Lung (tissue), 12 donors: ENCODE data around the gene POR. TPM values are rescaled to one million over a fixed set of nuclear protein-coding genes. Genes with fewer than 3 reads are reported as not detected.
"Not testable (repeated sequence)": the region's sequence is repeated elsewhere in the genome, so short reads cannot be mapped to it uniquely, and the experiment has no call there.

Source experiments
- ATAC-seq: fragments of 200-7000 bp; cut with Tn5 transposase; one replicate; pipeline ENCODE4 v1.9.1; 2020; ENCODE audit warnings: moderate number of reproducible peaks; ENCODE audit not compliant: insufficient read depth, low FRiP score
- DNase-seq, 3 donors: peaks; one replicate each; pipeline ENCODE4 v3.0.0-alpha.2; 2013 to 2017
- H3K27ac ChIP-seq, 2 donors: one replicate each; pipeline ENCODE4 v1.5.1; 2013; ENCODE audit warnings: mild to moderate bottlenecking in 2 of 2, moderate library complexity in 2 of 2, control low read depth in 1 of 2, inconsistent platforms in 1 of 2, low read depth in 1 of 2, low read length in 1 of 2
- H3K27me3 ChIP-seq, 3 donors: one replicate each; pipeline ENCODE4 v1.5.1; 2013; ENCODE audit warnings: low read length in 2 of 3; ENCODE audit not compliant: control insufficient read depth in 3 of 3, insufficient read depth in 3 of 3
- H3K36me3 ChIP-seq, 4 donors: one replicate each; pipeline ENCODE4 v1.5.1; 2013; ENCODE audit warnings: low read length in 4 of 4, mild to moderate bottlenecking in 1 of 4, moderate library complexity in 1 of 4; ENCODE audit not compliant: control insufficient read depth in 4 of 4, insufficient read depth in 4 of 4
- H3K4me1 ChIP-seq, 5 donors: one replicate each; pipeline ENCODE4 v1.5.1; 2013; ENCODE audit warnings: low read length in 5 of 5, mild to moderate bottlenecking in 2 of 5, moderate library complexity in 1 of 5; ENCODE audit not compliant: control insufficient read depth in 5 of 5, insufficient read depth in 5 of 5
- H3K4me3 ChIP-seq: one replicate; pipeline ENCODE4 v1.5.1; 2013; ENCODE audit warnings: mild to moderate bottlenecking, control low read depth, moderate library complexity
- H3K9ac ChIP-seq, 2 donors: one replicate each; pipeline ENCODE4 v1.5.1; 2013; ENCODE audit warnings: low read length in 2 of 2, control low read depth in 1 of 2; ENCODE audit not compliant: insufficient read depth in 1 of 2
- H3K9me3 ChIP-seq, 4 donors: one replicate each; pipeline ENCODE4 v1.5.1; 2013; ENCODE audit warnings: low read length in 3 of 4, mild to moderate bottlenecking in 1 of 4, moderate library complexity in 1 of 4; ENCODE audit not compliant: control insufficient read depth in 4 of 4, insufficient read depth in 3 of 4
- CTCF ChIP-seq: IDR thresholded peaks from 2 replicates; pipeline ENCODE4 v1.5.1; 2012; ENCODE audit warnings: mild to moderate bottlenecking; ENCODE audit errors: control extremely low read depth, extremely low read depth
- WGBS, 2 donors: extraction: QIAGEN DNeasy Blood & Tissue Kit; methylation state at CpG; one replicate each; pipeline ENCODE4 v1.1.7; 2013; 5-methylcytosine and 5-hydroxymethylcytosine counted together
- polyA plus RNA-seq, 2 donors: library from polyadenylated mRNA; stranded (reverse); fragments of 200-250 nt; gene quantifications; one replicate each; pipeline ENCODE4 v1.2.1, GENCODE V29; 2013
- total RNA-seq, 2 donors: library from RNA; depleted of rRNA in 1 of 2; stranded (reverse); fragments of >200 nt in 1 of 2; gene quantifications; one replicate each; pipeline ENCODE4 v1.2.1, GENCODE V29; 2014 to 2021
- donor health status: control.
- donor health status: control.
- donor health status: Bipolar disorder and iron deficiency.
- donor health status: healthy.
- donor health status: DM: yes; HTN: yes; CAD: no.

The POR gene
- total and polyA plus RNA-seq, 4 donors = 111 to 305 (median 264) TPM

DNA sequence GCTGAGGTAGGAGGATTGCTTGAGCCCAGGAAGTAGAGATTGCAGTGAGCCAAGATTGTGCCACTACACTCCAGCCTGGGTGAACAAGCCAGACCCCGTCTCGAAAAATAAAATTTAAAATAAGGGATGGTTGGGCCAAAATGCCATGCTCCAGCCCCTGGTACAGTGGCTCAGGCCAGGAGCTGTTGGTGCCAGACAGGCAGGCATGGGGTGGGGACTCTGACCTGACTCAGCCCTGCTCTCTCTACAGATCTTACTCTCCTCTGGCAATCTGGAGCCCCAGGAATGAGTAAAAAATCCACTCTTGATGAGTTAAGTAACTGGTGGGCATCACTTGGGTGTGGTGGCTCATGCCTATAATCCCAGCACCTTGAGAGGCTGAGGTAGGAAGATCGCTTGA is 87.9 kb downstream of the POR start:
- no peak overlapping the region for H3K9ac ChIP-seq
- H3K9me3 ChIP-seq = peaks cover 0 to 1% (median 0%) of the 10 kb centered on the region in 4 donors
- WGBS, 2 donors = 95 to 97% methylated on average over 3 of the region's 3 CpGs
- no peak for TF ChIP-seq CTCF
- DNase-seq (no peak), ATAC-seq (no peak)
- H3K27ac ChIP-seq = no peak overlapping the region
- peaks cover 4 to 27% (median 11%) of the 10 kb centered on the region in 4 donors for H3K36me3 ChIP-seq
- H3K4me3 ChIP-seq = no peak overlapping the region
- no peaks in the 10 kb centered on the region for H3K27me3 ChIP-seq
- no peaks in the 10 kb centered on the region for H3K4me1 ChIP-seq

- WGBS, 2 donors = 97% methylated on average over 10 of the region's 10 CpGs
- no peak for TF ChIP-seq CTCF
- no peaks in the 10 kb centered on the region for H3K4me1 ChIP-seq
- no peak for DNase-seq
- no peak for ATAC-seq
- no peak overlapping the region for H3K27ac ChIP-seq
- peaks cover 0 to 1% (median 0%) of the 10 kb centered on the region in 4 donors for H3K9me3 ChIP-seq
- no peaks in the 10 kb centered on the region for H3K27me3 ChIP-seq
- H3K36me3 ChIP-seq = peaks cover 4 to 27% (median 10%) of the 10 kb centered on the region in 4 donors
- no peak overlapping the region for H3K4me3 ChIP-seq
- H3K9ac ChIP-seq = no peak overlapping the region
Observed at GRCh38 chr7:76003351-76003750, 88.4 kb downstream of the POR start.

DNA sequence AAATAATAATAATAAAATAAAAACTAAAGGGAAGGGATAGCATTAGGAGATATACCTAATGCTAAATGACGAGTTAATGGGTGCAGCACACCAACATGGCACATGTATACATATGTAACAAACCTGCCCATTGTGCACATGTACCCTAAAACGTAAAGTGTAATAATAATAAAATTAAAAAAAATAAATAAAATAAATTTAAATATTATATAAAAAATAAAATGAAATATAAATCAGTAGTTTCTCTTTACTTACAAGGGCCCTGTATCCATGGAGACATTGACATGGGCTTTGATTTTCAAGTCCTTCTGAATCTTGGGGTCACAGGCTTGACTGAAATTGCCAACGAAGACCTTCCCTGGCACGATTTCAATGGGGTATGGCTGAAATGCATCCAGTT is 90.0 kb downstream of the POR start:
- peaks cover 4 to 27% (median 7%) of the 10 kb centered on the region in 4 donors for H3K36me3 ChIP-seq
- not testable (repeated sequence) for ATAC-seq, H3K9me3 ChIP-seq, H3K27ac ChIP-seq, H3K9ac ChIP-seq, DNase-seq, H3K4me1 ChIP-seq, H3K27me3 ChIP-seq, H3K4me3 ChIP-seq
- 82 to 98% methylated on average over 4 of the region's 4 CpGs for WGBS, 2 donors

DNA sequence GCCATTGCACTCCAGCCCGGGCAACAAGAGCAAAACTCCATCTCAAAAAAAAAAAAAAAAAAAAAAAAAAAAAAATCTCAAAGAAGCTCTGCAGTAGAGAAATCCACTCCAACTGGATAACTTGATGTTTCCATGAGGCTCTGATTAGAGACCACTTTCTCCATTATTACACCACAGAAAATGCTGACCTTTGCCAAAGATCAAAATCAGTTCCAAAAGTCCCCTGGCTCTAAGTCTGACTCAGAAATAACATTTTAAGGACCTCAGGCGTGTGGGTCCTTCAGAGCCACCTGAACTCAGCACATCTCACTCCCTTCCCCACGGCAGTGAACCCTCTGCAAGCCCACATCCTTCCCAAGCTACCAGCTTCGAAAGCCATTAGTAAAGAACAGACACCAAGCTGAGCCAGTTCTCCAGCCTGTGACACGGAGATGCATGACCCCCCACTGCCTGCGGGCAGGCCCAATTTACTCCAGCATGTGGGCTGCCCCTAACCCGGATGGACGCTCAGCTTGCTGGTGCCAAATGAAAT is 93.3 kb downstream of the POR start:
- Histone ChIP-seq H3K9me3 (no peaks in the 10 kb centered on the region), H3K27me3 (no peaks in the 10 kb centered on the region), H3K4me3 (no peak overlapping the region), H3K9ac (no peak overlapping the region), H3K27ac (no peak overlapping the region), H3K36me3 (peaks cover 0 to 12% (median 3%) of the 10 kb centered on the region in 4 donors), H3K4me1 (peaks cover 0 to 15% (median 4%) of the 10 kb centered on the region in 5 donors)
- DNase-seq (no peak), ATAC-seq (no peak)
- TF ChIP-seq CTCF = no peak
- WGBS, 2 donors = 62 to 68% methylated on average over 8 of the region's 8 CpGs
